Keratinocyte (primary cell): ENCODE measurements around the gene ANAPC2. TPM values are rescaled to one million over a fixed set of nuclear protein-coding genes. Genes with fewer than 3 reads are reported as not detected.

Experiments used
- DNase-seq: peaks from one replicate; pipeline ENCODE4 v3.0.0-alpha.2; 2011; ENCODE audit warnings: low read depth, missing footprints, low spot score
- FAIRE-seq: peaks from 2 replicates; lab custom pipeline; 2011; peaks lifted over from hg19 to GRCh38; lab: Jason Lieb, UNC
- H2AFZ ChIP-seq: 2 replicates; pipeline ENCODE4 v1.6.0; 2012; ENCODE audit warnings: low read length, control low read depth, inconsistent platforms; ENCODE audit not compliant: control insufficient read depth
- H3K27ac ChIP-seq: 2 replicates; pipeline ENCODE4 v1.5.1; 2011; ENCODE audit warnings: low read length; ENCODE audit not compliant: control insufficient read depth, insufficient read depth
- H3K27me3 ChIP-seq: 3 replicates; pipeline ENCODE4 v1.6.0; 2011; ENCODE audit warnings: low read length; ENCODE audit not compliant: control insufficient read depth, insufficient read depth; ENCODE audit errors: extremely low read depth
- H3K36me3 ChIP-seq, 2 experiments: 2 replicates in 1 of 2; 3 replicates in 1 of 2; pipeline ENCODE4 v1.5.1; 2011; ENCODE audit warnings: low read length in 2 of 2, mild to moderate bottlenecking in 1 of 2; ENCODE audit not compliant: control insufficient read depth in 2 of 2, insufficient read depth in 2 of 2; ENCODE audit errors: extremely low read depth in 1 of 2
- H3K4me1 ChIP-seq: 3 replicates; pipeline ENCODE4 v1.5.1; 2011; ENCODE audit warnings: low read length; ENCODE audit not compliant: control insufficient read depth, insufficient read depth; ENCODE audit errors: extremely low read depth
- H3K4me2 ChIP-seq: 3 replicates; pipeline ENCODE4 v1.6.0; 2011; ENCODE audit warnings: low read depth, low read length; ENCODE audit not compliant: control insufficient read depth, insufficient read depth; ENCODE audit errors: extremely low read depth
- H3K4me3 ChIP-seq, 3 experiments: fragments of 200-600 bp in 1 of 3; sonication (generic) in 1 of 3; 2 replicates in 2 of 3; 3 replicates in 1 of 3; pipeline ENCODE4 v1.5.1; 2011 to 2016; ENCODE audit warnings: low read length in 3 of 3, mild to moderate bottlenecking in 3 of 3, control low read depth in 2 of 3, inconsistent platforms in 1 of 3, low read depth in 1 of 3, mixed read lengths in 1 of 3, mixed run types in 1 of 3, moderate library complexity in 1 of 3; ENCODE audit not compliant: control insufficient read depth in 2 of 3, insufficient read depth in 2 of 3; ENCODE audit errors: extremely low read depth in 1 of 3
- H3K79me2 ChIP-seq: 2 replicates; pipeline ENCODE4 v1.6.0; 2012; ENCODE audit warnings: low read length; ENCODE audit not compliant: control insufficient read depth, insufficient read depth
- H3K9ac ChIP-seq: 3 replicates; pipeline ENCODE4 v1.6.0; 2011; ENCODE audit warnings: low read length; ENCODE audit not compliant: control insufficient read depth, insufficient read depth; ENCODE audit errors: extremely low read depth
- H3K9me1 ChIP-seq: 3 replicates; pipeline ENCODE4 v1.6.0; 2011; ENCODE audit warnings: low read length; ENCODE audit not compliant: control insufficient read depth, insufficient read depth; ENCODE audit errors: extremely low read depth
- H3K9me3 ChIP-seq: 2 replicates; pipeline ENCODE4 v1.5.1; 2012; ENCODE audit warnings: low read depth, low read length; ENCODE audit not compliant: control insufficient read depth
- H4K20me1 ChIP-seq: 3 replicates; pipeline ENCODE4 v1.6.0; 2011; ENCODE audit warnings: low read length; ENCODE audit not compliant: control insufficient read depth, insufficient read depth; ENCODE audit errors: extremely low read depth
- EZH2 ChIP-seq: IDR thresholded peaks from one replicate; pipeline ENCODE4 v1.6.1; 2012; ENCODE audit warnings: inconsistent platforms, mild to moderate bottlenecking, low read length, moderate library complexity
- dilution Hi-C: fragments of 300-500 bp; cut with MboI; formaldehyde crosslinking; loops from one replicate; pipeline ENCODE4 v1.7.0; 2020; ENCODE audit warnings: low sequenced_read_pairs; ENCODE audit not compliant: extremely low pct_ligation_motif_present
- polyA plus RNA-seq, 5 experiments: library from polyadenylated mRNA; depleted of rRNA in 3 of 5; stranded (reverse) in 3 of 5; stranded (forward) in 1 of 5; unstranded in 1 of 5; fragments of >200 nt; gene quantifications; 1 replicate in 1 of 5; 2 replicates in 3 of 5; 3 replicates in 1 of 5; pipeline versions ENCODE4 v1.2.1 to v1.2.3, GENCODE V29; 2011 to 2012; ENCODE audit warnings: missing spikeins in 2 of 5, low read depth in 1 of 5, low replicate concordance in 1 of 5
- TF ChIP-seq, protein P1 (sequence below), 3 experiments: IDR thresholded peaks in 1 of 3; conservative IDR thresholded peaks in 1 of 3; optimal IDR thresholded peaks in 1 of 3; 2 replicates in 2 of 3; 3 replicates in 1 of 3; pipeline versions ENCODE3 to v1.5.1; 2011; ENCODE audit warnings: low read length in 3 of 3, mild to moderate bottlenecking in 3 of 3, moderate library complexity in 2 of 3, control low read depth in 1 of 3, inconsistent platforms in 1 of 3; ENCODE audit not compliant: insufficient read depth in 2 of 3; ENCODE audit errors: extremely low read depth in 1 of 3

Gene ANAPC2
- polyA plus RNA-seq, 1 donor (not counting 4 experiments of a cell fraction or from before 2014, with no cell fraction given), result 11.9 TPM

DNA sequence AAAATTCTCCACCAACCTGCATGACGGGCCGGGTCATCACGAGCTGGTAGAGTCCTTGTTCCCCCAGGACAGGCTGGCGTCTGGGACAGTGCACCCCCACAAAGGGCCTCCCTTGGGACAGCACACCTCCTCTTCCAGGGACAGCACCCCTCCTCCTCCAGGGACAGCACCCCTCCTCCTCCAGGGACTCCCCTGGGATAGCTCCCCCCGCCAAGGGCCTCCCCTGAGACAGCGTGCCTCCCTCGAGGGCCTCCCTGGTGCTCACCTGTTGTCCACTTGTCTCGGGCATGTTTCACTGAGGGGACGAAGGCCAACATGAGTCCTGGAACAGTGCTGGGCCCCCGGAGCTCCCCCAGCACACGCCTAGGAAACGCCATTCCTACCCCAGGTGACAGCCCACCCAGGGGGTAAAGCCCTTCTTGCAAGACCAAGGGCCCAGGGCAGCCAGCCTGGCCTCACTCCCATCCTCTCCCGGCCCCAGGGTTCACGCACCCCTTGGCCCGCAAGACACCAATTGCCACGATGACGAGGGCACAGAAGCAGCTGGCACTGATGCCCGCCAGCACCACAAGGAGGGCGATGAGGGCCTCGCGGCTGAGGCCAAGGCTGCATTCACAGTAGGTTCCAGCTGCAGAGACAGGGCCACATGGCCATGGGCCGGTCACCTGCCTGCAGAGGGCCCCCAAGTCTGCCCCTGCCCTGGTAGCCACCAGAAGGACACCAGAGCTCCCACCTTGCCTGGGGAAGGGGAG lies 17.0 kb downstream of the ANAPC2 start:
- H3K36me3 ChIP-seq, result no peaks in the 10 kb centered on the region
- H3K4me2 ChIP-seq, result no peak overlapping the region
- no peaks in the 10 kb centered on the region for H3K4me1 ChIP-seq
- H2AFZ ChIP-seq, result no peak overlapping the region
- H3K9me1 ChIP-seq, result no peaks in the 10 kb centered on the region
- H3K79me2 ChIP-seq, result no peaks in the 10 kb centered on the region
- H3K4me3 ChIP-seq, result no peak overlapping the region
- peaks cover 9% of the 10 kb centered on the region for H4K20me1 ChIP-seq
- FAIRE-seq (no peak), DNase-seq (no peak)
- no peak overlapping the region for H3K27ac ChIP-seq
- H3K9ac ChIP-seq, result no peak overlapping the region
- peaks cover 89% of the 10 kb centered on the region for H3K27me3 ChIP-seq
- TF ChIP-seq, protein P1, sequence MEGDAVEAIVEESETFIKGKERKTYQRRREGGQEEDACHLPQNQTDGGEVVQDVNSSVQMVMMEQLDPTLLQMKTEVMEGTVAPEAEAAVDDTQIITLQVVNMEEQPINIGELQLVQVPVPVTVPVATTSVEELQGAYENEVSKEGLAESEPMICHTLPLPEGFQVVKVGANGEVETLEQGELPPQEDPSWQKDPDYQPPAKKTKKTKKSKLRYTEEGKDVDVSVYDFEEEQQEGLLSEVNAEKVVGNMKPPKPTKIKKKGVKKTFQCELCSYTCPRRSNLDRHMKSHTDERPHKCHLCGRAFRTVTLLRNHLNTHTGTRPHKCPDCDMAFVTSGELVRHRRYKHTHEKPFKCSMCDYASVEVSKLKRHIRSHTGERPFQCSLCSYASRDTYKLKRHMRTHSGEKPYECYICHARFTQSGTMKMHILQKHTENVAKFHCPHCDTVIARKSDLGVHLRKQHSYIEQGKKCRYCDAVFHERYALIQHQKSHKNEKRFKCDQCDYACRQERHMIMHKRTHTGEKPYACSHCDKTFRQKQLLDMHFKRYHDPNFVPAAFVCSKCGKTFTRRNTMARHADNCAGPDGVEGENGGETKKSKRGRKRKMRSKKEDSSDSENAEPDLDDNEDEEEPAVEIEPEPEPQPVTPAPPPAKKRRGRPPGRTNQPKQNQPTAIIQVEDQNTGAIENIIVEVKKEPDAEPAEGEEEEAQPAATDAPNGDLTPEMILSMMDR (optimal IDR thresholded peaks at IDR 0.05 in 1 of 3, IDR thresholded peaks at IDR 0.05 in 1 of 3, conservative IDR thresholded peaks at IDR 0.05 in 1 of 3; ENCODE audit: extremely low read depth in 1 of 3, insufficient read depth in 2 of 3, low read length in 3 of 3), result no peak
- TF ChIP-seq EZH2, result no peak
- dilution Hi-C loops, result no loop called here
- H3K9me3 ChIP-seq, result no peaks in the 10 kb centered on the region

DNA sequence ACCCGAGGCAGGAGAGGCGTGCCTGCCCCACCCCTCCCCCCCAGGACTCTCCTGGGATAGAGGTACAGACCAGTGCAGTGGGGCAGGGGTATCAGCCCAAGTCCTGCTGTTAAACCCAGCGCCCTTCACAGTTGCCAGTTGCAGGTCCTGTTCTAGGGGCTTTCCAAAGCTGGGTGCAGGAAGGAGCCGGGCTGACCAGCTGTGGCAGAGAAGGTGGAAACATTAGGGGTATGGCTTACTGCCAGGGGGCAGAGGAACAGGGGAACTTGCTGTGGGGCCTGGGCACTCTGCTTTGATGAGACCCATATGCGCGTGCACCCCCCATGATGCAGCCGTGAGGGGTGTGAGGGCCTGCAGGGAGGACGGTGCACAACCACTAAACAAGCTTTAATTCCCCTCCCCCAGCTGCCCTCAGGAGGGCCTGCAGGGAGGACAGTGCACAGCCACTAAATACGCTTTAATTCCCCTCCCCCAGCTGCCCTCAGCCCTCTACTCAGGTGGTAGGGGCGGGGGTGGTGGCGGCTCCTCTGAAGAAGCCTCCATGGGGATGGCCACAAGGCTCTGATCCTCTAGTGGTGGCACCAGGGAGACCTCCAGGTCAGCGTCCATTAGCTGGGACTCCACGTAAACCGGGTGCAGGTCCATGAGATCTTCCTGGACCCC lies 17.7 kb downstream of the ANAPC2 start:
- no peaks in the 10 kb centered on the region for H3K4me1 ChIP-seq
- H3K9me1 ChIP-seq, result no peaks in the 10 kb centered on the region
- peaks cover 9% of the 10 kb centered on the region for H4K20me1 ChIP-seq
- no peaks in the 10 kb centered on the region for H3K79me2 ChIP-seq
- DNase-seq (no peak), FAIRE-seq (no peak)
- dilution Hi-C loops, result no loop called here
- H3K27me3 ChIP-seq, result peaks cover 96% of the 10 kb centered on the region
- H3K4me3 ChIP-seq, result no peak overlapping the region
- no peak overlapping the region for H2AFZ ChIP-seq
- no peak overlapping the region for H3K9ac ChIP-seq
- no peak overlapping the region for H3K27ac ChIP-seq
- no peaks in the 10 kb centered on the region for H3K9me3 ChIP-seq
- H3K36me3 ChIP-seq, result no peaks in the 10 kb centered on the region
- no peak for TF ChIP-seq EZH2
- TF ChIP-seq, protein P1 (optimal IDR thresholded peaks at IDR 0.05 in 1 of 3, IDR thresholded peaks at IDR 0.05 in 1 of 3, conservative IDR thresholded peaks at IDR 0.05 in 1 of 3; ENCODE audit: extremely low read depth in 1 of 3, insufficient read depth in 2 of 3, low read length in 3 of 3), result no peak
- H3K4me2 ChIP-seq, result no peak overlapping the region
